GM12873 (cell line): ENCODE measurements around the gene IMMP2L.

Experiments used
- TF ChIP-seq, protein P1 (sequence below): IDR thresholded peaks from 2 replicates; pipeline ENCODE4 v1.5.1; 2012; ENCODE audit warnings: low read depth, mild to moderate bottlenecking, moderate library complexity, low read length, control low read depth; ENCODE audit not compliant: insufficient read depth; ENCODE audit errors: missing control alignments

The IMMP2L gene

GRCh38 chr7:110921595-110922151 is 640.6 kb downstream of the IMMP2L start:
- TF ChIP-seq, protein P1, sequence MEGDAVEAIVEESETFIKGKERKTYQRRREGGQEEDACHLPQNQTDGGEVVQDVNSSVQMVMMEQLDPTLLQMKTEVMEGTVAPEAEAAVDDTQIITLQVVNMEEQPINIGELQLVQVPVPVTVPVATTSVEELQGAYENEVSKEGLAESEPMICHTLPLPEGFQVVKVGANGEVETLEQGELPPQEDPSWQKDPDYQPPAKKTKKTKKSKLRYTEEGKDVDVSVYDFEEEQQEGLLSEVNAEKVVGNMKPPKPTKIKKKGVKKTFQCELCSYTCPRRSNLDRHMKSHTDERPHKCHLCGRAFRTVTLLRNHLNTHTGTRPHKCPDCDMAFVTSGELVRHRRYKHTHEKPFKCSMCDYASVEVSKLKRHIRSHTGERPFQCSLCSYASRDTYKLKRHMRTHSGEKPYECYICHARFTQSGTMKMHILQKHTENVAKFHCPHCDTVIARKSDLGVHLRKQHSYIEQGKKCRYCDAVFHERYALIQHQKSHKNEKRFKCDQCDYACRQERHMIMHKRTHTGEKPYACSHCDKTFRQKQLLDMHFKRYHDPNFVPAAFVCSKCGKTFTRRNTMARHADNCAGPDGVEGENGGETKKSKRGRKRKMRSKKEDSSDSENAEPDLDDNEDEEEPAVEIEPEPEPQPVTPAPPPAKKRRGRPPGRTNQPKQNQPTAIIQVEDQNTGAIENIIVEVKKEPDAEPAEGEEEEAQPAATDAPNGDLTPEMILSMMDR: no peak

DNA sequence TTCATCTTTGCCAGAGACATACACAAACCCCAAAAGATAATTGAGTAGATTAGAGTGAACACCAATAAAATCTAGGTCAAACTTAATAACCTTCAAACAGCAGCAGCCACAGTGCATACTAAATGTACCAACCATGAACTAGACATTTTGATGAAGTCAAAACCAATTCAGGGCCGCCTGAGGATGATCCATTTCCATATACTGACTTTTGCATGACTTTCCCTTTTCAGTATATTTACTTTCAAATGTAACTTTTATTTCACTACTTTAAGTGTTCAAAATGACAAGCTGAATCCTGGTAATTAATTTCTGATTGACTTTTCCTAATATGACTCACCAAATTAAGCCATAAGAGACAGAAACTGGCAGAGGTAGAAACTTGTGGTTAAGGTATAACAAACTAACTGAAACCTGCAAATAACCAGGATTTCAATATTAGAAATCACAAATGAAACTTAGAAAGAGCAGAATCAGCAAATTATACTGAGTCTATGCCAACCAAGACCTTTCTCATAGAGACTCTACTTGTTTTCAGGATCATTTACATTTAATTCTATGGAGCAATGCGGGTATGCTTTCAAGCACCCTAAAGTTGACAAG is 643.2 kb downstream of the IMMP2L start:
- TF ChIP-seq, protein P1: no peak

DNA sequence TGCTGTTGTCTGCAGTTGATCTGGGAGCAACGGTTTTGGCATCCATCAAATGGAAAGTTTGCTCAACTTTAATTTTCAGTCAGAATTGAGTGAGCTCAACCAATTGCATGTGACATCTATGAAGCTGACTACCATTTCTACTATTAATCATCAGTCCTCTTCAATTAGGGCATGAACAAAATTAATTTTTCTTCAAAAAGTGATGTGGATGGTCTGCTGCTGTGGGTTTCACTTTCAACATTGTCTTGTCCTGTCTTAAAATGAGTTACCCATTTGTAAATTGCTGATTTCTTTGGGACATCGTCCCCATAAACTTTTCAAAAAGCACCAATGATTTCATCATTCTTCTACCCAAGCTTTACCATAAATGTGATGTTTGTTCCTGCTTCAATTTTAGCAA is 648.0 kb downstream of the IMMP2L start:
- TF ChIP-seq, protein P1: no peak

DNA sequence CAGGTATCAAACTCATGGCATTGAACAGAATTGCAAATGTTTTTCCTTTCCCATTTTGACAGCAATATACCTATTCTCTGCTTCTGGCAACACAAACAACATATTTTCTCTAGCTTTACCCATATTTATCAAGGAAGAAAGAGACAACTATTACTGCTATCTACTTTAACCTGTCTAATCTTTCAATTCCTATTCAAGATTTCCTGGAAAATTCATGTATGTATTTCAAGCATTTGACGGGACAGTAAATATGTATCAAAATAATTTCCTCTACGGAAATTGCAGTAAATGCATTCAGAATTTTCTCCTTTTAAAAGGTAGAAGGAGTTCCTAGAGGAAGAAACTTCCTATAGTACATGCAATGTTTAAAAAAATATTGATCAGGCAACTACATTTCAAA is 650.7 kb downstream of the IMMP2L start:
- TF ChIP-seq, protein P1: no peak

GRCh38 chr7:110909117-110909516 is 653.2 kb downstream of the IMMP2L start:
- TF ChIP-seq, protein P1: no peak

GRCh38 chr7:110905773-110906566 is 656.3 kb downstream of the IMMP2L start:
- TF ChIP-seq, protein P1: no peak

DNA sequence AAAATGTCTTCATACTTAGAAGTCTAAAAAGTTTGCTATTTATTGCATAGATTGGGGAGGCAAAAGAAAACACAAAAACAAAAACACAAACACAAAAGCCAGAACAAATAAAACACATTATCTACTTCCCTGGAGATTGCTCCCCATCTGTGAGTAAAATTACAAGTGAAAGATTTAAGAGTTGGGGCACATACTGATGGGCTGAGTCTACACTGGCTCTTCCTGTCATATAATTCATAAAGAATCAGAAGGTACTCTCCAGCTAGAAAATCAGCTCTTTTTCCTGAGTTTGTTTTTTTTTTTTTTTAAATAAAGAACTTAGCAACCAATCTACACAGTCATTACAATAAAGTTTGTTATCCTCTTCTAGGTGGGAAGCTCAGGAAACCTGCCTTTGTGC is 663.8 kb downstream of the IMMP2L start:
- TF ChIP-seq, protein P1: no peak
